ENCODE measurements around the gene BPIFA1. TPM values are rescaled to one million over a fixed set of nuclear protein-coding genes. Genes with fewer than 3 reads are reported as not detected.
A peak's percentile ranks its signal among the peaks of the same experiment; 100 is the strongest.

Gene BPIFA1
- total RNA-seq, 2 experiments from 2014 or later, result not detected

DNA sequence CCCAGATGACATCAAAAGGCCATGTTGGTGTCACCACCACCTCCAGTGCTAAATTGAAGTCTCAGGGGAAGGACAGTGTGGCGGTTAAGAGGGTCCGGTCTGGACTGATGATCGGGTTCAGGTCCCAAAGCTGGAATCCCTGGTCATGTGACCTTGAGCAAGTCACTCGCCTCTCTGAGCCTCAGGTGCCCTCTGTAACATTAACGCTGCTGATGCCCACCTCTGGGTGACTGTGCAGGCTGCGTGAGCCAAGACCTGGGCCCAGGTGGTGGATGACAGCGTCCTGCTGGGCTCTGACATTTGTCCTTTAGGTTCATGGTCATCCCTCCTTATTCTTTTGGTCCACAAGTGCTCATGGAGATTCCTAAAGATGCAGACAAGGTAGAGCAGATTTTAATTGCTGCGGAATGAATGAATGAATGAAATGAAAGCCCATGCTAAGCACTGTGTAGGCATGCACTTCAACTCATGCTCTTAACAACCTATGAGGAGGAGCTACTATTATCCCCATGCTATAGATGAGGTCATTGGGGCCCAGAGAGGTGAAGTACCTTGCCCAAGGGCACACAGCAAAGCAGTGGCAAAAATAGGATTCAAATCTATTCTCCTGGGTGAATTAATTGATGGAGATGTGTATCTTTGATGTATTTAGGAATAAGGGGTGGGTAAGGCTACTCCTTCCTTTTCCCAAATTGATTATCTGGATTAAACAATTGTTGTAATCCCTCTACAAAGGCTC, 46.6 kb downstream of the BPIFA1 start:
- intact Hi-C loops (cut with micrococcal nuclease), result no loop called here

DNA sequence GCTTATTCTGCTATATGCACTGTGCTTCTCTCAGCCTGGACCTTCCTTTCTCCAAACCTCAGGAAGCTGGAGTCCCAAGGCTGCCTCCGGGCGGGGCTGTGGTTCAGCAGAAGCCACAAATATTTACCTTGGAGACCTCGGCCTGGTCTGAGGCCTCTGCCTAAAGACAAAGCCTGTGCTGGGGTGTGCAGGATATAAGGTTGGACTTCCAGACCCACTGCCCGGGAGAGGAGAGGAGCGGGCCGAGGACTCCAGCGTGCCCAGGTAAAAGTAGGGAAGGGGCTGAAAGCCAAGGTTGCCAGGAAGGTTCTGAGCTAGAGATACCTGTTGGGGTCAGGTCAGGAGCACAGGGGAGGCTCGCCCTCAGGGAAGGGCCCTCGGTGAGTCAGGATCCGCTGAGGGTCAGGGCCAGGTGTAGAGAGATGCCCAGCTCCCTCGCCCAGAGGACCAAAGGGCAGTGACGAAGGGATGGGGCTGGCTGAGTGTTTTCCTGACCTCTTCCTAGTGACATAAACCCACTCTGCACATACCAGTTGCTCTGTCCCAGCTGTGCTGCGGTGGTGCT, 47.3 kb downstream of the BPIFA1 start, which contains the start of gene BPIFB1:
Gene BPIFB1, plus strand, starts transcription at position 224 of the 565 bp plus-strand sequence. CDS start 2,860 bp downstream, outside the sequence.
- DNase-seq, result no peak
- Mint-ChIP-seq H3K36me3 (no peaks in the 10 kb centered on the region), H3K4me1 (ENCODE audit: low read depth) (no peaks in the 10 kb centered on the region), H3K27ac (no peak within 1 kb of the TSS), H3K27me3 (peaks cover 5% of the 10 kb centered on the region), H3K4me3 (no peak within 1 kb of the TSS), H3K9me3 (no peaks in the 10 kb centered on the region)
- CTCF ChIA-PET, result interaction anchor here (0.6 kb wide), 1 partner anchor 11 kb away, joined by 3 read pairs; no protein-coding TSS in a partner anchor
- intact Hi-C loops (cut with micrococcal nuclease), result no loop called here
- POLR2A ChIA-PET, result no interaction called here

More for the DNA sequence above, 46.6 kb downstream of the BPIFA1 start:
- H3K27ac Mint-ChIP-seq, result no peak overlapping the region
- no peaks in the 10 kb centered on the region for H3K9me3 Mint-ChIP-seq
- H3K36me3 Mint-ChIP-seq, result no peaks in the 10 kb centered on the region
- POLR2A ChIA-PET, result no interaction called here
- no peak overlapping the region for H3K4me3 Mint-ChIP-seq
- DNase-seq, result no peak
- H3K4me1 Mint-ChIP-seq (ENCODE audit: low read depth), result no peaks in the 10 kb centered on the region
- peaks cover 5% of the 10 kb centered on the region for H3K27me3 Mint-ChIP-seq
- CTCF ChIA-PET, result interaction anchor here (0.6 kb wide), 1 partner anchor 12 kb away, joined by 3 read pairs; no protein-coding TSS in a partner anchor

DNA sequence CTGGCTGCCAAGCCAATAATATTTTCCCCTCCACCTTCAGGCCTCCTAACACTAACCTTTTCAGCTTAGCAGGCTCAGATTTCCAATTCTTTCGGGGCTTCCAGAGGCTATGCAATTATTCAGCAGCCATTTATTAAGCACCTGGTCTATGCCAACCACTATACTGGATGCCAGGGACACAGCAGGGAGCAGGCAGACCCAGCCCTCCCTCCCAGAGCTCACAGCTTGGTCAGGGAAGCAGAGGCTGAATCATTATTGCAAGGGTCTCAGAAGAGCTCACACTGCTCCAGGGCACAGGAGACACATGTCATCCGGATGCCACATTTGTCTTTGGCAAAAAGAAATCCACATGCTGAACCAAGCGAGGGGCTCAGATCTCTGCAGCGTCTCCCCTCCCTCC, 48.5 kb downstream of the BPIFA1 start:
- Mint-ChIP-seq H3K4me1 (ENCODE audit: low read depth) (no peaks in the 10 kb centered on the region), H3K27ac (no peak overlapping the region), H3K4me3 (no peak overlapping the region), H3K27me3 (peaks cover 2% of the 10 kb centered on the region), H3K36me3 (no peaks in the 10 kb centered on the region), H3K9me3 (no peaks in the 10 kb centered on the region)
- intact Hi-C loops (cut with micrococcal nuclease), result no loop called here
- ChIA-PET CTCF (interaction anchor here (1.4 kb wide), 1 partner anchor 10 kb away, joined by 4 read pairs; no protein-coding TSS in a partner anchor), POLR2A (no interaction called here)
- no peak for DNase-seq

DNA sequence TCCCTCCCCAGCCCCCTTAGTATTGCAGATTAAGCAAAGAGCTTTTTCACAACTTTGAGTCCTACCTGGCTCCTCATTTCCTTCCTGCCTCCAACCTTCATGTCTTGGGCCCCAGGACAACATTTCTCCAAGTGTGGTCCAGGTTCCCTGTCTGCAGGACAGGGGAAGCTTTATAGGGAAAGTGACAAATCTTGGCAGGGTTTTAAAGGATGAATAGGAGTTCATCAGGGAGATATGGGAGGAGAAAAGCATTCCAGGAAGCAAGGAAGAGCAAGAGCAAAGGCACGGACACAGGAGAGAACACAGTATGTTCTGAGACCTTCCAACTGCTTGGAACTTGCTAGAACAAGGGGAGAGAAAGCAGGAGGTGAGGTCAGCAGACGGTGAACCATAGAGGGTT, 49.1 kb downstream of the BPIFA1 start:
- ChIA-PET POLR2A (no interaction called here), CTCF (interaction anchor here (1.4 kb wide), 1 partner anchor 10 kb away, joined by 4 read pairs; no protein-coding TSS in a partner anchor)
- no peaks in the 10 kb centered on the region for H3K9me3 Mint-ChIP-seq
- DNase-seq, result no peak
- H3K27me3 Mint-ChIP-seq, result peaks cover 2% of the 10 kb centered on the region
- intact Hi-C loops (cut with micrococcal nuclease), result no loop called here
- H3K4me1 Mint-ChIP-seq (ENCODE audit: low read depth), result no peaks in the 10 kb centered on the region
- H3K4me3 Mint-ChIP-seq, result no peak overlapping the region
- no peak overlapping the region for H3K27ac Mint-ChIP-seq
- no peaks in the 10 kb centered on the region for H3K36me3 Mint-ChIP-seq

DNA sequence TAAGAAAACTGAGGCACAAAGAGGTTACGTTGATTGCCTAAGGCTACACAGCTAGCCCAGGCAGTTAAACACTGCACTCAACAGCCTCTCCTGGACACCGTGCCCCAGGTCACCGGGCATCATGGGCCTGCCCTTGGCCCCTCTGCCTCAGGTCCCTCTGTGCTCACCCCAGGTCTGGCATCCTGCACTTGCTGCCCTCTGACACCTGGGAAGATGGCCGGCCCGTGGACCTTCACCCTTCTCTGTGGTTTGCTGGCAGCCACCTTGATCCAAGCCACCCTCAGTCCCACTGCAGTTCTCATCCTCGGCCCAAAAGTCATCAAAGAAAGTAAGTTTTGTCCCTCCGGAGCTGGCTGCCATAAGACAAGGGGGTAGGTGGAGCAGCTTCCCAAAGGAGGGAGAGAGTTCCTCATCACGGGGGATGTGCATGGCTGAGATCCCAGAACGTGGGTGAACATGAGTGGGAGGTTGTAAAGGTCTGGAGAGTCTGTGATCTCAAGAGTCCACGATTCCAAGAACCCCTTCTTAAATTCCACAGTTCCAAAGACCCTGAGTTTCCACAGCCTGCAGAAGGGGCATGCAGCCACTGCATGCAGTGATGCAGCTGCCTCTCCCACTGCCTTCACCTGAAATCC, 50.2 kb downstream of the BPIFA1 start:
- Mint-ChIP-seq H3K27ac (no peak overlapping the region), H3K4me3 (no peak overlapping the region), H3K27me3 (peaks cover 2% of the 10 kb centered on the region), H3K36me3 (no peaks in the 10 kb centered on the region), H3K4me1 (ENCODE audit: low read depth) (no peaks in the 10 kb centered on the region), H3K9me3 (no peaks in the 10 kb centered on the region)
- intact Hi-C loops (cut with micrococcal nuclease), result no loop called here
- ChIA-PET CTCF (interaction anchor here (1.1 kb wide), 1 partner anchor 22 kb away, joined by 3 read pairs; no protein-coding TSS in a partner anchor), POLR2A (no interaction called here)
- DNase-seq, result no peak

DNA sequence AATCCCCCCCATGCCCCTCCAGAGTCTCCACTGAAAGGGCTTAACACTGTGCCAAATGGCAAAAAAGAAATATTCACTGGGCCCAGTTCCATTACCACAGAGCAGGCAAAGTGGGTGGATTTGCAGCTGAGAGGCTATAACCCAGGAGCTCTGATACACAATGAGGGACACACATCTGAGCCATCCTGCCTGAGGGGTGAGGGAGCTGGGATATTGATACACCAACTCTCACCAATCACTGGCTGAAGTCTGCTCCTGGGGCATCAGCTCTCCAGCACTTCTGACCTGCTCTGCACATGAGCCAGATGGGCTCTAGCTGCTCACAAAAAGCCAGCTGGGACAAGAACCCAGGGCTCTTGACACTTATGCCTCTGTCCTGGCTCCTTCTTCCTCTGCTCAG, 52.1 kb downstream of the BPIFA1 start:
- DNase-seq, result no peak
- Mint-ChIP-seq H3K27me3 (peaks cover 2% of the 10 kb centered on the region), H3K9me3 (no peaks in the 10 kb centered on the region), H3K36me3 (no peaks in the 10 kb centered on the region), H3K4me3 (no peak overlapping the region), H3K27ac (no peak overlapping the region), H3K4me1 (ENCODE audit: low read depth) (no peaks in the 10 kb centered on the region)
- ChIA-PET POLR2A (no interaction called here), CTCF (interaction anchor here (0.8 to 1.5 kb wide), 4 partner anchors 13 to 25 kb away, joined by 3 to 6 read pairs (median 5); no protein-coding TSS in a partner anchor)
- intact Hi-C loops (cut with micrococcal nuclease), result no loop called here

DNA sequence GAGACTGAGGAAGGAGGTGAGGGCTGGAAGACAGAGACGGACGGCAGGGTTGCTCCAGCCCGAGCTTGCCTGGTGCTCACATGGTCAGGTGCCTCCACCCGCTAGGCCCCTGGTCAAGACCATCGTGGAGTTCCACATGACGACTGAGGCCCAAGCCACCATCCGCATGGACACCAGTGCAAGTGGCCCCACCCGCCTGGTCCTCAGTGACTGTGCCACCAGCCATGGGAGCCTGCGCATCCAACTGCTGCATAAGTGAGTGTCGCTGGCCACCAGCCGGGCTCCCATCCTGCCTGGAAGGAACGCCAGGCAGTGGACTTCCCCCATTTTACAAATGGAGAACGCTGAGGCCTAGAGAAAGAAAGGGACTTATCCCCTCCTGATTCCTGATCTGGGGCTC, 55.1 kb downstream of the BPIFA1 start:
- ChIA-PET POLR2A (interaction anchor here (0.8 kb wide), 1 partner anchor 28 kb away, joined by 3 read pairs; no protein-coding TSS in a partner anchor), CTCF (interaction anchor here (0.6 to 3.5 kb wide), 7 partner anchors 10 to 394 kb away, joined by 3 to 18 read pairs (median 8); no protein-coding TSS in a partner anchor)
- no peaks in the 10 kb centered on the region for H3K9me3 Mint-ChIP-seq
- H3K27me3 Mint-ChIP-seq, result peaks cover 2% of the 10 kb centered on the region
- no peak for DNase-seq
- no peak overlapping the region for H3K4me3 Mint-ChIP-seq
- no peaks in the 10 kb centered on the region for H3K36me3 Mint-ChIP-seq
- no peak overlapping the region for H3K27ac Mint-ChIP-seq
- intact Hi-C loops (cut with micrococcal nuclease), result loop anchor here (10.0 kb wide), 1 partner anchor 196 kb away; no protein-coding TSS in a partner anchor
- H3K4me1 Mint-ChIP-seq (ENCODE audit: low read depth), result no peaks in the 10 kb centered on the region

DNA sequence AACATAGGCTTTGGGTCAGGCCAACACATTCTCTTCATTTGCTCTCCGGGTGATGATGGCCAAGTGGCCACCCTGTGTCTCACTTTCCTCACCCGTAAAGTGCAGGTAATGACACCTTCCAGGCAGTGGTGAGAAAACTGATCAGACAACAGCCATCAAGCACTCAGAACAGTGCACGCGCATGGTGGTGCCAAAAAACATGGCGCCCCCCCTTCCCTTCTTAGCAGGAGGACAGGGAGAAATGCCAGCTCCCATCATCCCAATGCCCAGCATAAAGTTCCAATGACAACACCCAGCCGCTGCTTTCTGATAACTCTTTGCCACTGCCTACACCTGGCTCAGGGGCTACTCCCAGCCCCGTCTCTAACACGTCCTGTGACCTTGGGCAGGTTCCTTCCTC, 55.6 kb downstream of the BPIFA1 start:
- Mint-ChIP-seq H3K36me3 (no peaks in the 10 kb centered on the region), H3K4me3 (no peak overlapping the region), H3K9me3 (no peaks in the 10 kb centered on the region), H3K27ac (no peak overlapping the region), H3K27me3 (peaks cover 2% of the 10 kb centered on the region), H3K4me1 (ENCODE audit: low read depth) (no peaks in the 10 kb centered on the region)
- POLR2A ChIA-PET, result no interaction called here
- intact Hi-C loops (cut with micrococcal nuclease), result loop anchor here (10.0 kb wide), 1 partner anchor 197 kb away; no protein-coding TSS in a partner anchor
- DNase-seq, result no peak
- CTCF ChIA-PET, result interaction anchor here (0.6 to 3.5 kb wide), 9 partner anchors 9 to 394 kb away, joined by 3 to 18 read pairs (median 8); no protein-coding TSS in a partner anchor

DNA sequence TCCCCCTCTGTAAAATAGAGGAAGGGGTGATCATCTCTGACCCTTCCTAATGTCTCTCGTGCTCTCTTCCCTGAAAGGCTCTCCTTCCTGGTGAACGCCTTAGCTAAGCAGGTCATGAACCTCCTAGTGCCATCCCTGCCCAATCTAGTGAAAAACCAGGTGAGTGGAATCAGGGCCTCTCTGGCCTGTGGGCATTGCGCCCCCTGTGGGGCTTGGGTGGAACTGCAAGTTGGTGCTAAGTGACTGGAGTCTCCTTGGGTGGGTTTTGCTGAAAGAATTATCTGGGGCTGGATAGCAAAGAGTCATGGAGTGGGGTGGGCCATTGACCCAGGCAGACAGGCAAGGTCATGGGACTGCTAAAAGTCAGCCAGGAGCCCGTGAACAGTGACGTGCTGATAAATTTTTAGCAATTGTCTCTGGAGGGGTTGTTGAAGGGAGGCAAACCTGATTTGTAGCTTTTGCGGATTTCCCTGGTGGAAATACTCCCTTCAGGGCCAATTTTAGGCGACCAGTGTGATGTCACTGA, 56.1 kb downstream of the BPIFA1 start:
- intact Hi-C loops (cut with micrococcal nuclease), result loop anchor here (10.0 kb wide), 1 partner anchor 197 kb away; no protein-coding TSS in a partner anchor
- ChIA-PET CTCF (interaction anchor here (0.8 to 3.5 kb wide), 12 partner anchors 9 to 395 kb away, joined by 3 to 18 read pairs (median 6); no protein-coding TSS in a partner anchor), POLR2A (no interaction called here)
- no peak overlapping the region for H3K27ac Mint-ChIP-seq
- no peaks in the 10 kb centered on the region for H3K36me3 Mint-ChIP-seq
- H3K4me3 Mint-ChIP-seq, result no peak overlapping the region
- H3K27me3 Mint-ChIP-seq, result no peaks in the 10 kb centered on the region
- H3K4me1 Mint-ChIP-seq (ENCODE audit: low read depth), result no peaks in the 10 kb centered on the region
- peak; percentile 76 for DNase-seq
- no peaks in the 10 kb centered on the region for H3K9me3 Mint-ChIP-seq
